Measurements from ENCODE around the gene PTPRM.

DNA sequence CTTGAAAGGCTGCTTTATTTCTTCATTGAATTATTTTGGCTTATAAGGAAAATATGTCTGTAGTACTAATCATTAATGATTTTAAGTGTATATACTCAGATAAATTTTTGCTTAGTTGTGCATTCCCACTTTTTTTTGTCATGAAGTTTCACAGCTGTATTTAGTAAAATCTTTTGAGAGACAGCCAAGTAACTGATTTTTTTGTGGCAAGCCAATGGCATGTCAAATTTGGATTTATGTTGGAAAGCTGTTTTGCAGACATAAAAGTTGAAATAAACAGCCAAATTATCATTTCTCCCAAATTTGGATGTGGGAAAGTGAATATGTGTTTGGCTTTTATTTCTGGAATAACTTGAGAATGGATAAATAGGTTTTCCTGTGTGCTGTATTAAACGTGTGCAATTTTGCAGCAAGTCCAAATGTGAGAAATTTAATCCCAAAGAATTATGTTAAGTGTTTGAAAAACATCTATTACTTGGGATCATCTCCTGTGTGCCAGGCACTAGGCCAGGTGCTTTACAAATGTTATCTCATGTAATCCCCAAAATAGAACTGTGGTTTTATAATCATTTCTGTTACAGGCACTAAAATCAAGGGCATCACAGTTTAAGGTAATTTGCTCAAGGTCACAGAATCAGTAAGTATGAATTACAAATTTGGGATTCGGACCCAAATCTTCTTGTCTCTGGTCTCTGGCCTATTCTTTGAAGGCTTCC is 160.4 kb downstream of the PTPRM start:
- TF ChIP-seq, protein P1, sequence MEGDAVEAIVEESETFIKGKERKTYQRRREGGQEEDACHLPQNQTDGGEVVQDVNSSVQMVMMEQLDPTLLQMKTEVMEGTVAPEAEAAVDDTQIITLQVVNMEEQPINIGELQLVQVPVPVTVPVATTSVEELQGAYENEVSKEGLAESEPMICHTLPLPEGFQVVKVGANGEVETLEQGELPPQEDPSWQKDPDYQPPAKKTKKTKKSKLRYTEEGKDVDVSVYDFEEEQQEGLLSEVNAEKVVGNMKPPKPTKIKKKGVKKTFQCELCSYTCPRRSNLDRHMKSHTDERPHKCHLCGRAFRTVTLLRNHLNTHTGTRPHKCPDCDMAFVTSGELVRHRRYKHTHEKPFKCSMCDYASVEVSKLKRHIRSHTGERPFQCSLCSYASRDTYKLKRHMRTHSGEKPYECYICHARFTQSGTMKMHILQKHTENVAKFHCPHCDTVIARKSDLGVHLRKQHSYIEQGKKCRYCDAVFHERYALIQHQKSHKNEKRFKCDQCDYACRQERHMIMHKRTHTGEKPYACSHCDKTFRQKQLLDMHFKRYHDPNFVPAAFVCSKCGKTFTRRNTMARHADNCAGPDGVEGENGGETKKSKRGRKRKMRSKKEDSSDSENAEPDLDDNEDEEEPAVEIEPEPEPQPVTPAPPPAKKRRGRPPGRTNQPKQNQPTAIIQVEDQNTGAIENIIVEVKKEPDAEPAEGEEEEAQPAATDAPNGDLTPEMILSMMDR (IDR thresholded peaks at IDR 0.05; ENCODE audit: insufficient read depth, low read length, poor library complexity, severe bottlenecking) = no peak
- no peak for TF ChIP-seq EZH2phosphoT487 (conservative IDR thresholded peaks at IDR 0.05; ENCODE audit: low read length)

All from SU-DHL-6 (cell line).